IPS DF 6.9 (cell line): ENCODE data around the gene CLEC4A.
"Not testable (repeated sequence)": the region's sequence is repeated elsewhere in the genome, so short reads cannot be mapped to it uniquely, and the experiment has no call there.

ENCODE experiments used
- DNase-seq: peaks from one replicate; pipeline ENCODE4 v3.0.0-alpha.2; 2013; ENCODE audit warnings: low read depth, low spot score
- H3K27ac ChIP-seq: one replicate; pipeline ENCODE4 v1.5.1; 2013; ENCODE audit warnings: low read length, control low read depth
- H3K27me3 ChIP-seq: 2 replicates; pipeline ENCODE4 v1.6.1; 2013; ENCODE audit warnings: mild to moderate bottlenecking, low read length; ENCODE audit not compliant: control insufficient read depth, insufficient read depth
- H3K36me3 ChIP-seq: 2 replicates; pipeline ENCODE4 v1.6.1; 2013; ENCODE audit warnings: low read length; ENCODE audit not compliant: control insufficient read depth, insufficient read depth
- H3K4me1 ChIP-seq: 2 replicates; pipeline ENCODE4 v1.6.1; 2013; ENCODE audit warnings: low read length; ENCODE audit not compliant: control insufficient read depth, insufficient read depth
- H3K4me3 ChIP-seq: 2 replicates; pipeline ENCODE4 v1.5.1; 2013; ENCODE audit warnings: mild to moderate bottlenecking, low read length
- H3K9me3 ChIP-seq: 2 replicates; pipeline ENCODE4 v1.6.1; 2013; ENCODE audit warnings: low read length, inconsistent platforms; ENCODE audit not compliant: control insufficient read depth, insufficient read depth
- WGBS: extraction: QIAGEN DNeasy Blood & Tissue Kit; methylation state at CpG from one replicate; pipeline ENCODE4 v1.1.7; 2013; ENCODE audit warnings: mixed read lengths, missing lambda C conversion rate; ENCODE audit not compliant: insufficient read length, insufficient coverage; 5-methylcytosine and 5-hydroxymethylcytosine counted together

The CLEC4A gene

GRCh38 chr12:8088574-8088973 is 34.8 kb upstream of the CLEC4A start:
- H3K27ac ChIP-seq = no peak overlapping the region
- no peak for DNase-seq

DNA sequence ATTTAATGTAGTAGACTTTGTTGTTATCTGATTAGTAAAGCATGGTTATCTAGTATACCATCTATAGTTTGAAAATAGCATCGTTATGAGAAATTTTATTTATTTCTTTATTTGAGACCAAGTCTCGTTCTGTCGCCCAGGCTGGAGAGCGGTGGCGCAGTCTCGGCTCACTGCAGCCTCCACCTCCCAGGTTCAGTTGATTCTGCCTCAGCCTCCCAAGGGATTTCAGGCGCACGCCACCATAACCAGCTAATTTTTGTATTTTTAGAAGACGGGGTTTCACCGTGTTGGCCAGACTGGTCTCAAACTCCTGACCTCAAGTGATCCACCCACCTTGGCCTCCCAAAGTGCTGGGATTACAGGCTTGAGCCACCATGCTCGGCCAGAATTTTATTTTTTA is 34.1 kb upstream of the CLEC4A start:
- not testable (repeated sequence) for H3K36me3 ChIP-seq, H3K4me3 ChIP-seq, H3K27ac ChIP-seq, H3K27me3 ChIP-seq, DNase-seq, H3K4me1 ChIP-seq, H3K9me3 ChIP-seq
- no CpG with 5 or more reads among the region's 11 CpGs for WGBS

More at GRCh38 chr12:8088574-8088973, 34.8 kb upstream of the CLEC4A start:
- Histone ChIP-seq H3K36me3 (peaks cover 10% of the 10 kb centered on the region; the same call in 1 of the 2 replicates), H3K9me3 (no peaks in the 10 kb centered on the region), H3K4me1 (no peaks in the 10 kb centered on the region), H3K4me3 (no peak overlapping the region), H3K27me3 (no peaks in the 10 kb centered on the region)
- no CpG with 5 or more reads among the region's 3 CpGs for WGBS

DNA sequence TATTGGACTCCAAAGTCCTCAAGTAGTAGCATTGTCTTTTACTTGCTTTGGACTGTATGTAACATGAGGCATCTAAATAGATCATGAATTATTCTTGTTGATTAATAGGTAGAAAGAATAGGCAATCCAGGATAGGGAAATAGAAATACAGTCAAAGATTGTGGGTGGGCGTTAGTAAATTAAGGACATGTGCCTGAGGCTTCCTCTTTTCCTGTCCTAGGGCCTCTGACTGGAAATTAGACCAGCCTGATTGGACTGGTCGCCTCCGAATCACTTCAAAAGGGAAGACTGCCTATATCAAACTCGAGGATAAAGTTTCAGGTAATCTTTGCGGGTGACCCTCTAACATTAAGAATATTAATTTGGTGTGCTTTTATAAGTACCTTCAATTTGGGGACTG is 33.7 kb upstream of the CLEC4A start:
- no peak overlapping the region for H3K27ac ChIP-seq
- no peaks in the 10 kb centered on the region for H3K9me3 ChIP-seq
- WGBS = 100% methylated on average over 1 of the region's 5 CpGs
- DNase-seq = no peak
- no peaks in the 10 kb centered on the region for H3K4me1 ChIP-seq
- no peaks in the 10 kb centered on the region for H3K27me3 ChIP-seq
- no peak overlapping the region for H3K4me3 ChIP-seq
- peaks cover 14% of the 10 kb centered on the region for H3K36me3 ChIP-seq

GRCh38 chr12:8093291-8093690 is 30.1 kb upstream of the CLEC4A start:
- no peak overlapping the region for H3K4me3 ChIP-seq
- DNase-seq = no peak
- H3K27me3 ChIP-seq = no peaks in the 10 kb centered on the region
- no CpG with 5 or more reads among the region's 3 CpGs for WGBS
- no peaks in the 10 kb centered on the region for H3K9me3 ChIP-seq
- H3K27ac ChIP-seq = no peak overlapping the region
- no peaks in the 10 kb centered on the region for H3K4me1 ChIP-seq
- peaks cover 22% of the 10 kb centered on the region for H3K36me3 ChIP-seq

DNA sequence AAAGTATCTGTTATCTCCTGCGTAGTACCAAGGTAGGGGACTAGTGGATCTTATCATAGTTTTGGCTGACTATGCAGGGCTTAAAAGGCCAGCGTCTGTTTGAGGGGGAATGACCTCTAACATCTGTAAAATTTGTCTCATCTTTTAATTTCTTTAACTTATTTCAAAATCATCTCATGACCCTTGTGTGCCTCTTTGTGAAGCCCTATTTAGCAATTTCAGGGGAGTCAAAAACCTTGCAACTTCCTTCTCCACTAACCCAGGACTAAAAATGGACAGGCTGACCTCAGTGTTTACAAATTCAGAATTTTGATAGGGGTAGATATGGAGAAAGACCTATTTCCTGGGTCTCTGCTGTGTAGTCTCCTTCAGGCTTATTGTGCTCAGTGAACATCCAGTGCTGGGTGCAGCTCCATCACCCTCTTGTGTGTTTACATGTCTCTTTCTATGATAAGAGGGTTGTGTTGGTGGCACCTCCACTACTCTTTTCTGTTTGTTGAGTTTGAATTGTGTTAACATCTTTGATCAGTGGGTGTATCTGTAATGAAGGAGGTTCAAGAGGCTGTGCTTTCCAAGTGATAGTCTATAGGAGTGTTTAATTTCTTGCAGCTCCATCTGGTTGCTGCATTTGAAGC is 27.0 kb upstream of the CLEC4A start:
- Histone ChIP-seq H3K27ac (no peak overlapping the region), H3K27me3 (no peaks in the 10 kb centered on the region), H3K4me1 (no peaks in the 10 kb centered on the region), H3K4me3 (no peak overlapping the region), H3K36me3 (peaks cover 22% of the 10 kb centered on the region), H3K9me3 (no peaks in the 10 kb centered on the region)
- no CpG with 5 or more reads among the region's 2 CpGs for WGBS
- DNase-seq = no peak

DNA sequence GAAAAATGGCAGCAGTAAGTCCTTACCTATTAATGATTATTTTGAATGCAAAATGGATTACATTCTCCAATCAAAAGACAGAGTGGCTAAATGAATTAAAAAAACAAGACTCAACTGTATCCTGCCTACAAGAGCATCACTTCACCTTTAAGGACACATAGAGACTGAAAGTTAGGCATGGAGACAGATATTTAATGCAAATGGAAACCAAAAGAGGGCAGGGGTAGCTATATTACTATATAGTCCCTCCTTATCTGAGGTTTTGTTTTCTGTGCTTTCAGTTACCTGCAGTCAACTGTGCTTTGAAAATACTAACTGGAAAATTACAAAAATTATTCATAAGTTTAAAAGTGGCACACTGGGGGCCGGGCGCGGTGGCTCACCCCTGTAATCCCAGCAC is 24.2 kb upstream of the CLEC4A start:
- H3K9me3 ChIP-seq = no peaks in the 10 kb centered on the region
- no peak overlapping the region for H3K27ac ChIP-seq
- H3K4me1 ChIP-seq = no peaks in the 10 kb centered on the region
- no peaks in the 10 kb centered on the region for H3K27me3 ChIP-seq
- no peak overlapping the region for H3K4me3 ChIP-seq
- peaks cover 13% of the 10 kb centered on the region for H3K36me3 ChIP-seq
- WGBS = no CpG with 5 or more reads among the region's 3 CpGs
- no peak for DNase-seq

DNA sequence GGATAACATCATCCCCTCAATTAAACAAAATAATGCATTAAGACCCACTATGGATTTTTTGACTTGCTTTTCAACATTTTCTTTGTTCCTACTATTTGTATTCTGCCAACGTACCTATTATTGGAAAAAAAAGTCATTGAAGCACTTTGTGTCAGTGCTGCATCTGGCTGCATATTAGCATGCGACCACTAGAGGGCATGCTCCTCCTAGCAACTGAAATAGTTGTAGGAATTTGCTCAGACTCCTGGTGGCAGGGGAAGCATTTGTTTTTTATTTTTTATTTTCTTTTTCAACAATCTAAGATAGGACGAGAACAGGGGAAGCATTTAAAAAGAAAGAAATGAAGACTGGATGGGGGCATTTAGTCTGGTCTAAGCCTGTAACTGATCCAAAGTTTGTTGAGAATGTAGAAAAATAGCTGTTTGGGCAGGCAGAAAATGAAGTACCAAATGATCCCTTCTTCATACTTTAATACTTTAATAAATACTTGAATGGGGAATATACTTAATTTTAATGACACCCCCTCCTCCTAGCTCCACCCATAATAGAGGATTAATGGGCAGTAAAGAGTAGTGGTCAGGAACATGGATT is 14.5 kb upstream of the CLEC4A start:
- no CpG with 5 or more reads among the region's 3 CpGs for WGBS
- no peaks in the 10 kb centered on the region for H3K4me1 ChIP-seq
- DNase-seq = peak; percentile 58
- no peak overlapping the region for H3K4me3 ChIP-seq
- no peak overlapping the region for H3K27ac ChIP-seq
- H3K27me3 ChIP-seq = no peaks in the 10 kb centered on the region
- H3K36me3 ChIP-seq = no peaks in the 10 kb centered on the region
- H3K9me3 ChIP-seq = no peaks in the 10 kb centered on the region

DNA sequence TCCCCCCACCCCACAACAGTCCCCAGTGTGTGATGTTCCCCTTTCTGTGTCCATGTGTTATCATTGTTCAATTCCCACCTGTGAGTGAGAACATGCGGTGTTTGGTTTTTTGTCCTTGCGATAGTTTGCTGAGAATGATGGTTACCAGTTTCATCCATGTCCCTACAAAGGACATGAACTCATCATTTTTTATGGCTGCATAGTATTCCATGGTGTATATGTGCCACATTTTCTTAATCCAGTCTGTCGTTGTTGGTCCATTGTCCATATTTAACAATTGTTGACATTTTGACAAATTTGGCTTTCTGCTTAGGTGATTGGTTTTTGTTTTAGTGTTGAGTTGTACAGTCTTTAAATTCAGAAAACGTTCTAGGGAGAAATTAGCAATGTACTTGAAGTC is 10.3 kb upstream of the CLEC4A start:
- H3K27ac ChIP-seq, H3K27me3 ChIP-seq, H3K36me3 ChIP-seq, H3K9me3 ChIP-seq, H3K4me1 ChIP-seq, DNase-seq, H3K4me3 ChIP-seq: not testable (repeated sequence)
- WGBS = no CpG with 5 or more reads among the region's 4 CpGs

GRCh38 chr12:8120072-8120713 is 3.2 kb upstream of the CLEC4A start:
- Histone ChIP-seq H3K27me3 (no peaks in the 10 kb centered on the region), H3K4me3 (no peak overlapping the region), H3K36me3 (no peaks in the 10 kb centered on the region), H3K9me3 (no peaks in the 10 kb centered on the region), H3K27ac (no peak overlapping the region), H3K4me1 (no peaks in the 10 kb centered on the region)
- no CpG with 5 or more reads among the region's 4 CpGs for WGBS
- no peak for DNase-seq

GRCh38 chr12:8127138-8127537 is 3.7 kb downstream of the CLEC4A start:
- Histone ChIP-seq H3K36me3 (no peaks in the 10 kb centered on the region), H3K27ac (no peak overlapping the region), H3K27me3 (no peaks in the 10 kb centered on the region), H3K9me3 (no peaks in the 10 kb centered on the region), H3K4me1 (no peaks in the 10 kb centered on the region), H3K4me3 (no peak overlapping the region)
- no peak for DNase-seq
- no CpG with 5 or more reads among the region's 4 CpGs for WGBS
